K562 (cell line): Measurements from ENCODE around the gene TMEM59.

Experiments used
- E2F8 ChIP-seq: fragments of 450-650 bp; IDR thresholded peaks from 2 replicates; pipeline ENCODE4 v1.7.1; 2018; ENCODE audit warnings: mild to moderate bottlenecking, low read depth; ENCODE audit not compliant: partially characterized antibody
- IFI16 ChIP-seq: fragments of 250-450 bp; sonication (Bioruptor Pico); IDR thresholded peaks from 2 replicates; pipeline ENCODE4 v2.1.2; 2022; ENCODE audit warnings: mild to moderate bottlenecking, inconsistent platforms
- MAZ ChIP-seq, 2 experiments: fragments of 450-650 bp in 1 of 2; sonication (generic) in 1 of 2; formaldehyde crosslinking; IDR thresholded peaks in 1 of 2; conservative IDR thresholded peaks in 1 of 2; 2 replicates each; pipeline versions ENCODE4 v1.4.0 to v1.5.0; 2020; ENCODE audit warnings: mild to moderate bottlenecking in 1 of 2, missing genetic modification reagents in 1 of 2

- TF ChIP-seq IFI16 (CRISPR knock-in tag) (no peak), MAZ (CRISPR knock-in tag; conservative IDR thresholded peaks at IDR 0.05 in 1 of 2, IDR thresholded peaks at IDR 0.05 in 1 of 2) (no peak), E2F8 (no peak)
Measured at GRCh38 chr1:53992085-53992874, 60.7 kb downstream of the TMEM59 start.
